Measurements from ENCODE around the gene CLVS2.

CLVS2 gene

DNA sequence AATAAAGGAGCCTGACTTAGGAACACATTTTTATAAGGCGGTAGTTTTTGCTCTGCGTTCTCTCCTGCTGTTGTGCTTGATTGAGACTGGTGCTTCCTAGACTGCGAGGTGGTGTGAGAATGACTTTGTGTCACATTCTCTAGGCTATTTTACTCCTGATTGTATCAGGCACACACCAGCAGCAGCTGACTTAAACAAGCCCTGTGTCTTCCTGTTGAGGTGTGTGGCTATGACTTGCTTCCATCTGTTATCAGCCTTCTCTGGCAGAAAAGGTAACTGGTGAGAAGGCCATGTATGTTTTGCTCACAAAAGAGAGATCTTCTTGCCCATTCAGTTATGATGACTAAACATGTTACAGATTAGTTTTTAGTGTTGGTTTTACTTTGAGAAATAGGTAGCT lies 43.4 kb downstream of the CLVS2 start:
- no peak overlapping the region for H3K4me3 ChIP-seq (ENCODE audit: low read depth, low read length)

DNA sequence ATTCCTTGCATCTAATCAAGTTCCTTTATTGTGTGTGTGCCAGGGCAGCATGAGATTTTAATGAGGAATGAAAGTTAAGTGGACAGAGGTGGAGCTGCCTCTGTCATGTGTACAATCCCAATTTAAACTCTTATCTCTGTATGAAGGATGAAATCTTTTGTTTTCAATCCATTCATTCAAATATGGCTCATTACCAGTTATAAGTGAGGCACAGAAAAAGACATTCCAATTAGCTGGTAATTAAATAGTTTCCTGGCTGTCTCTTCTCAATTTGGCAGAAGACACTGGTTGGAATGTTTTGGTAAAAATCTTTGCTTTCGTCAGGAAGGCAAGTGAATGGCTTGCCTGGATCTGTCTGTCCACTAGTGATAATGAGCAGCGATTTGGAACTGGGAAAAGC lies 46.4 kb downstream of the CLVS2 start:
- no peak for DNase-seq (ENCODE audit: low read depth)
- H3K4me3 ChIP-seq (ENCODE audit: low read depth, low read length): no peak overlapping the region
- TF ChIP-seq, protein P1, sequence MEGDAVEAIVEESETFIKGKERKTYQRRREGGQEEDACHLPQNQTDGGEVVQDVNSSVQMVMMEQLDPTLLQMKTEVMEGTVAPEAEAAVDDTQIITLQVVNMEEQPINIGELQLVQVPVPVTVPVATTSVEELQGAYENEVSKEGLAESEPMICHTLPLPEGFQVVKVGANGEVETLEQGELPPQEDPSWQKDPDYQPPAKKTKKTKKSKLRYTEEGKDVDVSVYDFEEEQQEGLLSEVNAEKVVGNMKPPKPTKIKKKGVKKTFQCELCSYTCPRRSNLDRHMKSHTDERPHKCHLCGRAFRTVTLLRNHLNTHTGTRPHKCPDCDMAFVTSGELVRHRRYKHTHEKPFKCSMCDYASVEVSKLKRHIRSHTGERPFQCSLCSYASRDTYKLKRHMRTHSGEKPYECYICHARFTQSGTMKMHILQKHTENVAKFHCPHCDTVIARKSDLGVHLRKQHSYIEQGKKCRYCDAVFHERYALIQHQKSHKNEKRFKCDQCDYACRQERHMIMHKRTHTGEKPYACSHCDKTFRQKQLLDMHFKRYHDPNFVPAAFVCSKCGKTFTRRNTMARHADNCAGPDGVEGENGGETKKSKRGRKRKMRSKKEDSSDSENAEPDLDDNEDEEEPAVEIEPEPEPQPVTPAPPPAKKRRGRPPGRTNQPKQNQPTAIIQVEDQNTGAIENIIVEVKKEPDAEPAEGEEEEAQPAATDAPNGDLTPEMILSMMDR (IDR thresholded peaks at IDR 0.05; ENCODE audit: control insufficient read depth, extremely low read depth, insufficient read depth): no peak

More for the DNA sequence above, 43.4 kb downstream of the CLVS2 start:
- TF ChIP-seq, protein P1 (IDR thresholded peaks at IDR 0.05; ENCODE audit: control insufficient read depth, extremely low read depth, insufficient read depth): no peak
- no peak for DNase-seq (ENCODE audit: low read depth)

DNA sequence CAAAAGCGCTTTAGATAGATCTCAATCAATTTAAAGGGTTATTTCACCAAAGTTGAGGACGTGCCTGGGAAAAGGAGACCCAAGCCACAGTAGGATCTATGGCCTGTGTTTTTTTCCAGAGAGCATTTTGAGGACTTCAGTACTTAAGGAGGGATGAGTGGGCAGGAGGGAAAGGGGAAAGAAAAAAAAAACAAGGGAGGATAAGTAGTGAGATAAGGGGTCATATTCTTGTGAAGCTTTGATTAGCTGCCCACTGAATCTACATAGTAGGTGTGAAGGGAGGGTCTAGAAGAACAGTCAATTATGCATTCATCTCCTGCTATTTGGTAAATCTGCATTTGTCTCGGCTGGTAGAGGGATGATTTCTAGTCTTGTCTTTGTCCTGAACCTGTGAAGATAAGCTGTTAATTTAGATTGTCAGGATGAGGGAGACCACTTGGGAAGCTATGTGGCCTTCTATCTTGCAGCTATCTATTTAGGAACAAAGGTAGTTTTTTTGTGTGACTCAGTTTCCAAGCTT lies 48.4 kb downstream of the CLVS2 start:
- TF ChIP-seq, protein P1 (IDR thresholded peaks at IDR 0.05; ENCODE audit: control insufficient read depth, extremely low read depth, insufficient read depth): no peak
- no peak overlapping the region for H3K4me3 ChIP-seq (ENCODE audit: low read depth, low read length)
- DNase-seq (ENCODE audit: low read depth): no peak

DNA sequence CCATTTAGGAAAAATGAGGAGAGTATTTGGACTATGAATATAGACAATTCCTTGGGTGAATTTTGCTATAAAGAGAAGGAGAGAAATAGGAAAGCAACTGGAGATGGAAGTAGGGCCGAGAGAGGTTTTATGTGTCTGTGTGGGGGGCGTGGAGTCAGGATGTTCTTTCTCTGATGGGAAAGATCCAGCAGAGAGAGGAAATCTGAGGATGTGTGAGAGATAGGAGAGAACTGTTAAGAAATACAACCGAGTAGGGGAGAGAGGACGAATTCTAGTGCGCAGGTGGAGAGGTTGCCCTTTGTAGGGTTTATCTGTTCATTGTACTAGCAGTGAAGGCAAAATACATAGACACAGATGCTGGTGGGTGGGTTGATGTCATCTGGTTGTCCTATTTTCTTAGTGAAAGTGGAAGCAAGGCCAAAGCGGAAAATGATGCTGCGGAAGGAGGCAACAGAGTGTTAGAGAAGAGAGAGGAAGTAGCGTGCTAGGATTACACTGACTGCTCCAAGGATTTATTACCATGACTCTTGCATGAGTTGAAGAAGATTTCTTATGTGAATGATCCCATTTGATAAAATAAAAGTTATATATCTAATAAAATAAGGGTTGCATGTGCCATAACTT lies 57.7 kb downstream of the CLVS2 start:
- DNase-seq (ENCODE audit: low read depth): no peak
- TF ChIP-seq, protein P1 (IDR thresholded peaks at IDR 0.05; ENCODE audit: control insufficient read depth, extremely low read depth, insufficient read depth): no peak

DNA sequence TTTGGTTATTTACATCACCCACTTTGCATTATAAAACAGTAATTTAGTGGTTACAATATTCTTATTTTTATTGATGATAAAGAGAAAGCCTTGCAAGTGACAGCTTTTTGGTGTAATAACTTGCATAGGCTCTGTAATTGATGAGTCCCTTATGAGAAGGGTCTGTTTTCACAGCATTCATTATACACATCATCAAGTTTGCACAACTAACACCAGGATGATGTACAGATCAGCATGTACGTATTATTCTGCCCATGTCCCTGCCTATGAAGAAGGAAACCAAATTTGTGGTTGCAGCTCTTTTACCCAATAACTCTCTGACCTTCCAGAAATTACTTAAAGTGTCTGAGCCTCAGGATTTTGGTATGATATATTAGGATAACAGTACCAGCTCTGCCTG lies 59.2 kb downstream of the CLVS2 start:
- DNase-seq (ENCODE audit: low read depth): no peak
- TF ChIP-seq, protein P1 (IDR thresholded peaks at IDR 0.05; ENCODE audit: control insufficient read depth, extremely low read depth, insufficient read depth): no peak
- no peak overlapping the region for H3K4me3 ChIP-seq (ENCODE audit: low read depth, low read length)

More for the DNA sequence above, 57.7 kb downstream of the CLVS2 start:
- H3K4me3 ChIP-seq (ENCODE audit: low read depth, low read length): no peak overlapping the region

DNA sequence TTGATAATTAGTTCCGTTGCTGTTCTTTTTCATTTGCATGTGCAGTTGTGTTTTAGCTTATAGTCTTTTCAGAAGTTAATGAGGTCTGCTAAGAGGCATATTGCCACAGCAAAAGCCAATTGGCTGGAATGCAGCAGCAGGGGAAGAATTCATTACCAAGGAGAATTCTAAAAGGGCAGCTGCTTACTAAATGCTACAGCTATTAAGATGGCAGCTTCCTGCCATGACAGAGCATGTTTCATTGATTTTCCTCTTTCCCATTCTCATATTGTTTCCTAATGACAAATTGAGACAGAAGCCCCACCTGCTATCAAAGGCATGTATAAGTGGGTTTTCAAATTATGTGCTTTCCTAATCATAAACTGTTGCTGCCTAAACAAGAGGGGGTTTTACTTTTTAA lies 66.6 kb downstream of the CLVS2 start:
- no peak overlapping the region for H3K4me3 ChIP-seq (ENCODE audit: low read depth, low read length)
- TF ChIP-seq, protein P1 (IDR thresholded peaks at IDR 0.05; ENCODE audit: control insufficient read depth, extremely low read depth, insufficient read depth): no peak
- DNase-seq (ENCODE audit: low read depth): no peak

DNA sequence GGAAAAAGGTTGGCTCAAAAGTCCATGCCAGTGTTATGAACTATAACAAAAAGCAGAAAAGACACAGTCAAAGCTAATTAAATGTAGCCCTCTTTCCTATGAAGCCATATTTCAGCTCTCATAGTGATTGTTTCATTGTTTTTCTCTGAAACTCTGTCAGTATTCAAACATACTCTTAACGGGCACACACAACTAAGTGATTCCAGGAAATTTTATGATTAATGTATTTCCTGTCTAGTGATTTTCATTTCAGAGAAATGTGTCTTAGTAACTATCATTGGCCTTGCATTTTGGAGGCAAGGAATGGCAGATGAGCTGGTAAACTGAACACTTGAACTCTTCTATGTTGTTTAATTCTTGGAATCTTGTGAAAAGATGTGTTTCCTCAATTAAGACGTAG lies 68.0 kb downstream of the CLVS2 start:
- DNase-seq (ENCODE audit: low read depth): no peak
- no peak overlapping the region for H3K4me3 ChIP-seq (ENCODE audit: low read depth, low read length)
- TF ChIP-seq, protein P1 (IDR thresholded peaks at IDR 0.05; ENCODE audit: control insufficient read depth, extremely low read depth, insufficient read depth): no peak
